NCI-H446 (cell line): ENCODE results near the gene LRRC74A.

Experiments
- DNase-seq, 2 experiments: peaks; one replicate each; lab custom pipeline; 2025; lab: John Stamatoyannopoulos, UW

Gene LRRC74A

DNA sequence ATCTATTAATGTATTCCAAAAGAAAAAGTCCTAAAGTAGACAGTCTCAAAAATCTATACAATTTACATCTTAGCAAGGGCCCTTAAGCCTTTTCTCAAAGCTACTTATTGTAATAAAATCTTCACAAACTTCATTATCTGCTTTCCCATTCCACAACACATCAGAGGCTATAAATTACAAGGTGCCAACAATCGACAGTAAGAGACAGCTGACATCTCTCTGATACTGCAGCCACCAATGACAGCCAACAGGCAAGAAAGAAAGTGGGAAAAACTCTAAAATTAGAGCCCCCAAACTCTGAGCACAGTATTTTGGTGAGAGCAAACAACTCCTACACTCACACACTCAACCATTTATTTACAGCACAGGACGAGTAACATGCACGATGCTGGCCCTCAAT, 15.7 kb upstream of the LRRC74A start:
- DNase-seq, result no peak

DNA sequence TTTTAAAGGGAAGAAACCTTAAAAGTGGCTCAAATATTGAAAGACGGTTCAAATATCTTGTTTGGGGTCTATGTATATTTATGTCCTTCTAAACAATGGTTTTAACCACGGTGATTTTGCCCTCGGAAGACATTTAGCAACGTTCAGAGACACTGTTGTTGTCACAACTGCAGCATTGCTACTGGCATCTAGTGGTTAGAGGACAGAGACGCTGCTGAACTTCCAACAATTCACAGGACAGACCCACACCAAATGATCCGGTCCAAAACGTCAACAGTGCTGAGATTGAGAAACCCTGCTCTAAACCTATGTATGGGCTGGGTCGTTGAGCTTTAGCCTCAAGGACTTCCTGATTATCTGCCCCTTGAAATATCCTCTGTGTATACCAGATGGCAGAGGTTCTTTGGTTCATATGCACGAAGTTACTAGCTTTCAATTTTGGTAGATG, 15.2 kb upstream of the LRRC74A start:
- DNase-seq, result peak in 1 of 2 experiments; percentile 24

- DNase-seq, result no peak
Observed at GRCh38 chr14:76811561-76811960, 14.6 kb upstream of the LRRC74A start.

DNA sequence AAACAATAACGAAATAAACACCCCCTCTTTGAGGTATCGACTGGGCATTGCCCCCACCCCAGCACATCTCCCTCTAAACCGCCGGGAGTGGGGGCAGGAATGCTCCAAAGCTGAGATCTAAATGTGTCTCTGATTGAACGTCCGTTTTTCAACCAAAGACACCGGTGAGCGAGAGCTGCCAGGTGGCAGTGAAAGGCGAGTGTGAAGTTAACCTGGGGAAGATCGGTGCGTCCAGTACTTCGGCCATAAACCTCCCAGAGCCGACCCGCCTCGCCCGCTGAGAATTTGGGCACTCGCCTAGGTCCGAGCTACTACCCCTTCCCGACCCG, 14.2 kb upstream of the LRRC74A start:
- DNase-seq, result no peak

DNA sequence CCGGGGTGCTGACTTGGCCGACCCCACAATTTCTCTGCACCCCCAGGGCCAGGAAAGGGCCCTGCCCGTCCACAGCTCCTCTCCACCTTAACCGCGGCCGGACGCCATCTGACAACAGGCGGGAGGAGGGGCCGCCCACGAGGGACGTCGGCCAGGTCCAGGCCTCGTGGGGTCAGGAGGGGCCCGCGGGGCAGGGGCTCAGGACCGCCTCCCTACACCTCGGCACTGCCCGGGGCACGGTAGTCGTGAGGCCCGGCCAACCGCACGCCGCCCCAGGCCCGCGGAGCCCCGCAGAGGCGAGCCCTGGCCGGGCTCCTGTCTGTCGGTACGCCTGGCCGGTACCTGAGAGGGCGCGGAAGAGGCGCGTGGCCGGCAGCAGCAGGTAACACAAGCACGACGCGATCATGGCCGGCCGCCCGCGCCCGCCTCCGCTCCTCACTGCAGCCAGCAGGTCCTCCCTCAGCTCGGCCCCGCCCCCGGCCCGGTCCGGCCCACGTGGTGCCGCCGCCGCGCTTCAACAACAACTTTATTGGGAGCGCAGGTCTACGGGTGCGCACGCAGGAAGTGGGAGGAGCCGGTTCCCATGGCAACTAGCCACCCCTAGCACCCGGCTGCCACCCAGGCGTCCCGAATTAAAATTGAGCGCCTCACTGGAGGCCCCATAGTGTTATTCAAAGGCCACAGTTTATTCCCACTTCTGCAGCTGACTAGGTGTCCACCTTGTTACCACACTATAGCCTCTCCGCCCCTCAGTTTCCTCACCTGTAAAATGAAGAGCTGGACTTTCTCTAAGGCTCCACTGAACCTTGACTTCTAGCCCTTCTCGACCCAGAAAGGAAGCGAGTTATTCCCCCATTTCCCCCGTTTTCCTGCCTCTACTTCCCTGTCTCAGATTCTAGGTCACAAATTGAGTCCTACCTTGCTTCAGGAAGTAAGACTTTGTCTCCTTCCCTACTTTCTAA, 13.5 kb upstream of the LRRC74A start, which contains the start of gene ANGEL1:
Gene ANGEL1 (minus strand): TSS at position 461 of the 962 bp plus-strand sequence. CDS start 55 bp downstream, at position 406.
- peak; percentile 92 to 97 for DNase-seq

GRCh38 chr14:76814726-76815645, 11.2 kb upstream of the LRRC74A start:
- no peak for DNase-seq

DNA sequence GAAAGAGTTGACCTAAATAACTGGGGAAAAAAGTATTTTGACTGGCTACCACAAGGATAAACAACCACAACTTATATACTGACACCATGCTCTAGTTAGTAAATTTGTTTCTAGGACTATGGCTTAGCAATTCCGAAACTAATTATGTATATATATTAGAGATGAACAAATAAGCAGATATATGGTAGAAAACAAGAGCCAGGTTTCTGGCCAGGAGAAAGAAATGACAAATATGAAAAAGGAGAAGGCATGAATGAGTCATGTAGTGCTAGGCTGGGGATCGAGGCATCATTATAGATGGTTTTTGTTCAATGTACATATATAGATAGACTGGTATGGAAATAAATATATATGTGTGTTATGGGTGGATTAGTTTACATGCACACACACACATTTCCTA, 5.5 kb upstream of the LRRC74A start:
- no peak for DNase-seq

DNA sequence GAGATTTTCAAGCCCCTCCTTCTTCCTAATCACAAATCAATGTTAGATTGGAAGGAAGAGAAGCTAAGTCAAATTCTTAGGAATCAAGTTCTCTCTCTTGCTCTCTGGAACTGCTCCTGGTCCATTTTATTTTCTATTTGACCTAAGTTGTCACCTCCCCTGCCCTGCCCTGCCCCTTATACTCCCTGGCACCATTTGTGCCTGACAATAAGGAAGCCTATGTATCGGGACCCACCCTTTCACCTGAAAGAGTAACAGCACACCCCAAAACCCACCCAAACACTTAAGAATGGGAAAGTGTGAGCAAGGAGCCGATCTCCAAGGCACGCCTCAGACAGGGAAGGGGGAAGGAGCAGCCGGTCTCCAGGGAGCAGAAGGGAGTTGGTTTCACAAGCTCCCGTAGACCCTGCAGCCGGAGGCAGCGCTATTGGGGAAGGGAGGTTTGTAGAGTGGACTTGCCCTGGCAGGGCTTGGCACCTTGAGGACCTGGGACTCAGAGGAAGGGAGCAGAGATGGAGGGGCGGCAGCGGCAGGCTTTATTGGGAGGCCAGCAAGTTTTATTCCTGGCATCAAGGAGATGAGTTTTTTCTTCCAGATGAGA, 1.6 kb downstream of the LRRC74A start:
- DNase-seq, result no peak

- DNase-seq, result no peak
Observed at GRCh38 chr14:76828339-76829012, 2.3 kb downstream of the LRRC74A start.

GRCh38 chr14:76829013-76829365, 2.8 kb downstream of the LRRC74A start:
- no peak for DNase-seq

DNA sequence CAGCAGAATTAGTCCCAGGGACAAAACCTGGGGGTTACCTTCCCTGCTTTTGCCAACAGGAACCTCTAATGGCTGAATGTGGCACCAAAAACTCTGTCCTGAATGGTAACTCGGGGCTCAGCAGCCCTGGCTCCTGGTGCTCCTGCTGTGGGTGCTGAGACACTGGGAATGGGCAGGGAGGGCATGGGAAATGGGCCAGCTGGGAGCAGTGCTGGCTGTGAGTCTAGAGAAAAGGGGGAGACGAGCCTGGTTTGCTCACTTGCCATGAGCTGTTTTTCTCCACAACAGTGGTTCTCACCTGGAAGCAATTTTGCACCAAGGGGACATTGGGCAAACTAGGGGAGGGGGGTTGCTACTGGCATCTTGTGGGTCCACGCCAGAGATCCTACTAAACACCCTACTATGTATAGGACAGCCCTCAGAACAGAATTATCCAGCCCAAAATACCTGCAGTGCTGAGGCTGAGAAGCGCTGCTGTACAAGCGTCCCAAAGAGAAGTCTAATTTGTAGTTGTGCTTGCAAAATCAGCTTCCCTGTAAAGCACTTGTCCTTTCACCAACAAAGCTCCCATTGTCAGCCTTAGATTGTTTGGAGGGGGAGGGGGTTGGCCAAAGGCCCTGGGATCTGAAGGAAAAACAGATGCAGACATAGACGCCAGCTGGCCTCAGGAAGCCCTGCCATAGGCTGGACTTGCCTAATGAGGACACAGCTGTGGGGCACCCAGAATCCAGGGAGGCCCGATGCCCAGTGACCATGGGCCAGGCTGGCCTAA, 3.6 kb downstream of the LRRC74A start:
- DNase-seq, result no peak

GRCh38 chr14:76830556-76830955, 4.3 kb downstream of the LRRC74A start:
- no peak for DNase-seq

DNA sequence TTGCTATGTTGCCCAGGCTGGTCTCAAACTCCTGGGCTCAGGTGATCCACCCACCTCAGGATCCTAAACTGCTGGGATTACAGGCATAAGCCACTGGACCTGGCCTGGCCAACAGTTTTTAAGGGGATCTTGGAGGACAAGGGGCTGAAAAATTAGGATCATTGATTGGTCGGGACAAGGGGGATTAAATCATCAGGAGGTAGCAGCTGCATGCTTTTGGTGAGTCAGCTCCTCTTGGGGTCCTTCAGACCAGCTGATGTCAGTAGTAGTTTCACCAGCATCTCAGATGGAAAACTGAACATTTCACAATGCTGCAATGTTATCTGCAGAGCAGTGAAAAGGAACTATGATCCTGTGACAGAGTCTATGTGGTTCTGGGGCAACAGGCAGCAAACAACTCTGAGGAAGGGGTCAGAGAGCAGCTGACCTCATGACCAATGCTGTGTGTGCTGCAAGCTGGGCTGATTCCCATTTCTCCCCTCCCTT, 6.3 kb downstream of the LRRC74A start:
- no peak for DNase-seq

- DNase-seq, result no peak
Observed at GRCh38 chr14:76833011-76833410, 6.8 kb downstream of the LRRC74A start.

GRCh38 chr14:76834241-76834661, 8.0 kb downstream of the LRRC74A start:
- no peak for DNase-seq

DNA sequence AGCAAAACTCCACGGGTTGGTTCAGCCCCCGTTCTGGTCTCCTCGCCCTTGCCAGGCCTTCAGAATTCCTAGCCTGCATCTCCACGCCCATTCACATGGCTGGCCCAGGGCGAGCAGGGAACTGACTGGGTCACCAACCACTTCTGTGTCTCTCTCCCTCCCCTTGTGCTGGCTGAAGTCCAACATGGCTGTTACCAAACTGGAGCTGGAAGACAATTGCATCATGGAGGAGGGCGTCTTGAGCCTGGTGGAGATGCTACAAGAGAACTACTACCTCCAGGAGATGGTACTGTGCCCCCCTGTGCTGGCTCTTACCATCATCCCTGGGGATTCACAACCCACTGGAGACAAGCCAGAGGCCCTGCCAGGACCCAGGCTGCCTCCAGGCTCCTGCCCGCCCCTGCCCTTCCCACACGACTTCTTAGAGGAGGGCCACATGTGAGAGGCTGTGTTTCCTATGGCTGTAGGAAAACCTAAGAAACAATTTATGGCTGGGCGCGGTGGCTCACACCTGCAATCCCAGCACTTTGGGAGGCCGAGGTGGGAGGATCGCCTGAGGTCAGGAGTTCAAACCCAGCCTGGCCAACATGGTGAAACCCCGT, 9.9 kb downstream of the LRRC74A start:
- no peak for DNase-seq

GRCh38 chr14:76837524-76837923, 11.3 kb downstream of the LRRC74A start:
- no peak for DNase-seq

DNA sequence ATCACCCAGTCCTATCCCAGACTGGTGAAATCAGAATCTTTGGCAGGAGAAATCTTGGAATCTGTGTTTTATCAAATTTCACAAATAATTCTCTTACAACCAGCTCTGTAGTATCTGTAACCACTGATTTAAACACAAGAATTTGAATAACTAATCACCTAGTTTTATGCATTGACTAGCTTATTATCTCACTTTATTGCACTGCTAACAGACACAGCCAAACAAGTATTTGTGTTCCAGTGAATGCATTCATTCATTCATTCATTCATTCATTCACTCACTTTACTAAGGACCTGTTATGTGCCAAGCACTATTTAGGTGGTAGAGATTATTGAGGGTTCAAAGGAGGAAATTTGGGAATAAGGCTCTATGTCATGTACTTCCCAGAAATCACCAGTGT, 16.2 kb downstream of the LRRC74A start:
- no peak for DNase-seq

- DNase-seq, result peak in 1 of 2 experiments; percentile 16
Observed at GRCh38 chr14:76844223-76844622, 18.0 kb downstream of the LRRC74A start.

DNA sequence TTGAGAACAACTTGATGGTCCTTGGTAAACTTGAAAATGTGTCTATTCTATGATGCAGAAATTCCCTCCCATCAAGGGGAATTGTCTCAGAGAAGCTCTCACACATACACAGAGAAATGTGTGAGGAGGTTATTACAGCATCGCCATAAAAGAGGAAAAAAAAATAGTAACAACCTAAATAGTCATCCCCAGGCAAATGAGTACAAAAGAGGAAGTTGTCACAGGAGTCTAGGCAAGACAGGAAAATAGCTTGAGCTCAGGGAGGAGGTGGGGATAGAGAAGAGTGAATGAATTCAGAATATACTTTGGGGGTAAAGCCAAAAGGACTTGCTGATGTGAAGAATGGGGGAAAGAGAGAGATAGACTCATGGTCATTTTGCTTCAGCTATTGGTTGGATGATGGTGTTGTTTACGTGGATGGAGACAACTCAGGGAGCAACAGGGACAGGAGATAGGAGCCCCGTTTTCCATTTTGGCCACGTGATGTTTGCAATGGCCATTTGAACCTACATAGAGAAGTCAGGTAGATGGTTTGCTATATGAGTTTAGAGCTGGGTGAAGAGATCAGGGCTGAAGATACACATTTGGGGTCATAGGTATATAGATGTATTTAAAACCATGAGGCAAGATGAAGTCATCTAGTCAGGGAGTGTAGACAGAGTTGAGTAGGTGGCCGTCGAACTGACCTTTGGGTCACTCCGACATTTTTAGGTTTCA, 20.3 kb downstream of the LRRC74A start:
- no peak for DNase-seq
